D721Med (cell line): Measurements from ENCODE around the gene BBX.

Source experiments
- DNase-seq: peaks from one replicate; pipeline ENCODE4 v3.0.0; 2011; ENCODE audit warnings: low spot score; ENCODE audit not compliant: insufficient read length
- FAIRE-seq: peaks from 2 replicates; lab custom pipeline; 2011; peaks lifted over from hg19 to GRCh38; lab: Jason Lieb, UNC
- TF ChIP-seq, protein P1 (sequence below): IDR thresholded peaks from 2 replicates; pipeline ENCODE4 v1.5.1; 2012; ENCODE audit warnings: mild to moderate bottlenecking, control low read depth; ENCODE audit not compliant: insufficient read depth; ENCODE audit errors: missing control alignments

The BBX gene

GRCh38 chr3:107523289-107523538 lies 452 bp downstream of the BBX start:
- DNase-seq = no peak
- no peak for FAIRE-seq
- TF ChIP-seq, protein P1, sequence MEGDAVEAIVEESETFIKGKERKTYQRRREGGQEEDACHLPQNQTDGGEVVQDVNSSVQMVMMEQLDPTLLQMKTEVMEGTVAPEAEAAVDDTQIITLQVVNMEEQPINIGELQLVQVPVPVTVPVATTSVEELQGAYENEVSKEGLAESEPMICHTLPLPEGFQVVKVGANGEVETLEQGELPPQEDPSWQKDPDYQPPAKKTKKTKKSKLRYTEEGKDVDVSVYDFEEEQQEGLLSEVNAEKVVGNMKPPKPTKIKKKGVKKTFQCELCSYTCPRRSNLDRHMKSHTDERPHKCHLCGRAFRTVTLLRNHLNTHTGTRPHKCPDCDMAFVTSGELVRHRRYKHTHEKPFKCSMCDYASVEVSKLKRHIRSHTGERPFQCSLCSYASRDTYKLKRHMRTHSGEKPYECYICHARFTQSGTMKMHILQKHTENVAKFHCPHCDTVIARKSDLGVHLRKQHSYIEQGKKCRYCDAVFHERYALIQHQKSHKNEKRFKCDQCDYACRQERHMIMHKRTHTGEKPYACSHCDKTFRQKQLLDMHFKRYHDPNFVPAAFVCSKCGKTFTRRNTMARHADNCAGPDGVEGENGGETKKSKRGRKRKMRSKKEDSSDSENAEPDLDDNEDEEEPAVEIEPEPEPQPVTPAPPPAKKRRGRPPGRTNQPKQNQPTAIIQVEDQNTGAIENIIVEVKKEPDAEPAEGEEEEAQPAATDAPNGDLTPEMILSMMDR = no peak

GRCh38 chr3:107523539-107524325 lies 970 bp downstream of the BBX start:
- FAIRE-seq (no peak), DNase-seq (no peak)
- TF ChIP-seq, protein P1 = no peak

GRCh38 chr3:107524326-107524840 lies 1.6 kb downstream of the BBX start:
- no peak for DNase-seq
- no peak for FAIRE-seq
- TF ChIP-seq, protein P1 = no peak

- FAIRE-seq = no peak
- TF ChIP-seq, protein P1 = no peak
- no peak for DNase-seq
Observed at GRCh38 chr3:107524841-107525643, 2.3 kb downstream of the BBX start.

- FAIRE-seq (no peak), DNase-seq (no peak)
- TF ChIP-seq, protein P1 = no peak
Observed at GRCh38 chr3:107525644-107526305, 3.0 kb downstream of the BBX start.

DNA sequence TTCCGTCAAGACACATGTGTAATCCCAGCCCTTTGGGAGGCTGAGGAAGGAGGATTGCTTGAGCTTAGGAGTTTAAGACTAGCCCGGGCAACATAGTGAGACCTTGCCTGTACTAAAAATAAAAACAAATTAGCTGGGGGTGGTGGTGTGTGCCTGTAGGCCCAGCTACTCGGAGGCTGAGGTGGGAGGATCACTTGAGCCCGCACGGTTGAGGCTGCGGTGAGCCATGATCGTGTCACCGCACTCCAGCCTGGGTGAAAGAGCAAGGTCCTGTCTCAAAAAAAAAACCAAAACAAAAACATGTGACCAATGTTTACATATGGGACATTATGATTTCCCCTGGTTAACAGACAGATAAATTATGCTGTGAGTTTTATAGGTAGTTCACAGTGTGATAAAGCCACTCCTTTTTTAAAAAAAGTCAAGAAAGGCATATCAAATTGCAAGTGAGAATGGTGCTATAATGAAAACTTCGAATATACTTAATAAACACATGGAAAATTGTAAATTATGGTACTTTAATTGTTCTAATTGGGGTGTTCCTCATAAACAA lies 9.2 kb downstream of the BBX start:
- TF ChIP-seq, protein P1 = no peak
- no peak for DNase-seq
- FAIRE-seq = no peak
